ENCODE data around the gene LCT. TPM values are rescaled to one million over a fixed set of nuclear protein-coding genes. Genes with fewer than 3 reads are reported as not detected.

Gene LCT
- total RNA-seq, 1 experiment from 2014 or later = not detected

DNA sequence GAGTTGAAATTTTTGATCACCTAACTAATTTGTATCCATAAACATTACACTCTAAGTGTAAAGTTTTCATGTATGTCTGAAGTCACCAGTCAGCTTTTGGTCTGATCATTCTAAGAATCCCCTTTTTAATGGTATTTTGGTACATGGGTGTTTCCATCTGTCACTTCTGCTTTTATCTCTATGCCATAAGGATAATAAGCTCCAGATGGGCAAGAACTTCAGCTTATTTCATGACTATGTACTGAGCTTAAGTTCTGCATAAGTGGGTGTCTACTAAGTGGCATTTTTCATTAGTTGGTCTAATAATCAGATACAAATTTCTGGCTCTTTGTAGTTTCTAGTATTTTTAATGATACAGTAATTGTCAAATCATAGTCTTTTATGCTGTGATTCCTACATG is 75.0 kb downstream of the LCT start:
- intact Hi-C loops (cut with micrococcal nuclease) = no loop called here
- TF ChIP-seq EZH2 (IDR thresholded peaks at IDR 0.05; ENCODE audit: low read length, unreplicated experiment) = no peak
- TF ChIP-seq, protein P1, sequence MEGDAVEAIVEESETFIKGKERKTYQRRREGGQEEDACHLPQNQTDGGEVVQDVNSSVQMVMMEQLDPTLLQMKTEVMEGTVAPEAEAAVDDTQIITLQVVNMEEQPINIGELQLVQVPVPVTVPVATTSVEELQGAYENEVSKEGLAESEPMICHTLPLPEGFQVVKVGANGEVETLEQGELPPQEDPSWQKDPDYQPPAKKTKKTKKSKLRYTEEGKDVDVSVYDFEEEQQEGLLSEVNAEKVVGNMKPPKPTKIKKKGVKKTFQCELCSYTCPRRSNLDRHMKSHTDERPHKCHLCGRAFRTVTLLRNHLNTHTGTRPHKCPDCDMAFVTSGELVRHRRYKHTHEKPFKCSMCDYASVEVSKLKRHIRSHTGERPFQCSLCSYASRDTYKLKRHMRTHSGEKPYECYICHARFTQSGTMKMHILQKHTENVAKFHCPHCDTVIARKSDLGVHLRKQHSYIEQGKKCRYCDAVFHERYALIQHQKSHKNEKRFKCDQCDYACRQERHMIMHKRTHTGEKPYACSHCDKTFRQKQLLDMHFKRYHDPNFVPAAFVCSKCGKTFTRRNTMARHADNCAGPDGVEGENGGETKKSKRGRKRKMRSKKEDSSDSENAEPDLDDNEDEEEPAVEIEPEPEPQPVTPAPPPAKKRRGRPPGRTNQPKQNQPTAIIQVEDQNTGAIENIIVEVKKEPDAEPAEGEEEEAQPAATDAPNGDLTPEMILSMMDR (conservative IDR thresholded peaks at IDR 0.05; ENCODE audit: low read depth, low read length) = no peak
- TF ChIP-seq EZH2phosphoT487 (IDR thresholded peaks at IDR 0.05; ENCODE audit: borderline replicate concordance, low read length) = no peak
- H3K9ac ChIP-seq (ENCODE audit: low read length) = no peak overlapping the region
- H2AFZ ChIP-seq (ENCODE audit: low read length) = no peak overlapping the region
- no peak for DNase-seq
- H4K20me1 ChIP-seq (ENCODE audit: low read length) = no peaks in the 10 kb centered on the region
- ATAC-seq = no peak
- H3K9me2 ChIP-seq (replicated peaks; ENCODE audit: low read length) = no peaks in the 10 kb centered on the region
- no peak overlapping the region for H3K27ac ChIP-seq (ENCODE audit: low read length)
- no peak overlapping the region for H3K4me2 ChIP-seq (ENCODE audit: low read length)
- CTCF ChIA-PET = no interaction called here
- H3K27me3 ChIP-seq (ENCODE audit: low read length) = no peaks in the 10 kb centered on the region
- H3K79me2 ChIP-seq (ENCODE audit: low read length) = no peaks in the 10 kb centered on the region
- H3K36me3 ChIP-seq (ENCODE audit: low read depth, low read length) = peaks cover 52% of the 10 kb centered on the region
- no peaks in the 10 kb centered on the region for H3K4me1 ChIP-seq (ENCODE audit: insufficient read depth, low read length)
- H3K9me3 ChIP-seq (ENCODE audit: low read length) = no peaks in the 10 kb centered on the region
- no peak overlapping the region for H3K4me3 ChIP-seq (ENCODE audit: low read length)
- no TSS peak for BruUV-seq (replicated peaks)
- H3F3A ChIP-seq (ENCODE audit: low read length, unreplicated experiment) = no peaks in the 10 kb centered on the region
- POLR2A ChIA-PET (ENCODE audit: unreplicated experiment) = no interaction called here

DNA sequence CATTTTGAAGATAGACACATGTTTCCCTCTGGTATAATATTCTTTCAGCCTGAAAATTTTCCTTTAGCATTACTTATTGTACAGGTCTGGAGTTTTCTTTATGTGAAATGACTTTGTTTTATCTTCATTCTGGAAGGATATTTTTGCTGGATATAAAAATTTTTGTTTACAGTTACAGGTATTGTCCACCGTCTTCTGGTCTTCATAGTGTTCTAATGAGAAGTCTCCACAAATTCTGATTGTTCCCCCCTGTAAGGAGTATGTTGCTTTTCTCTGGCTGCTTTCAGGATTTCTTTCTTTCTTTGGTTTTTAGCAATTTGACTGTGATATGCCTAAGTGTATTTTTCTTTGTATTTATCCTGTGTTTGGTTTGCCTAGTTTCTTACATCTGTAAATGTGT is 80.3 kb downstream of the LCT start:
- Histone ChIP-seq H3K4me3 (ENCODE audit: low read length) (no peak overlapping the region), H3K36me3 (ENCODE audit: low read depth, low read length) (peaks cover 56% of the 10 kb centered on the region), H3K9me3 (ENCODE audit: low read length) (no peaks in the 10 kb centered on the region), H3K9me2 (replicated peaks; ENCODE audit: low read length) (no peaks in the 10 kb centered on the region), H3K4me2 (ENCODE audit: low read length) (no peak overlapping the region), H3K9ac (ENCODE audit: low read length) (no peak overlapping the region), H3K27ac (ENCODE audit: low read length) (no peak overlapping the region), H3K4me1 (ENCODE audit: insufficient read depth, low read length) (no peaks in the 10 kb centered on the region), H3K27me3 (ENCODE audit: low read length) (no peaks in the 10 kb centered on the region), H3K79me2 (ENCODE audit: low read length) (no peaks in the 10 kb centered on the region), H4K20me1 (ENCODE audit: low read length) (no peaks in the 10 kb centered on the region), H3F3A (ENCODE audit: low read length, unreplicated experiment) (no peaks in the 10 kb centered on the region), H2AFZ (ENCODE audit: low read length) (no peak overlapping the region)
- ChIA-PET CTCF (no interaction called here), POLR2A (ENCODE audit: unreplicated experiment) (no interaction called here)
- BruUV-seq (replicated peaks) = no TSS peak
- intact Hi-C loops (cut with micrococcal nuclease) = no loop called here
- DNase-seq = no peak
- ATAC-seq = no peak
- no peak for TF ChIP-seq EZH2phosphoT487 (IDR thresholded peaks at IDR 0.05; ENCODE audit: borderline replicate concordance, low read length)
- TF ChIP-seq EZH2 (IDR thresholded peaks at IDR 0.05; ENCODE audit: low read length, unreplicated experiment) = no peak
- TF ChIP-seq, protein P1 (conservative IDR thresholded peaks at IDR 0.05; ENCODE audit: low read depth, low read length) = no peak

DNA sequence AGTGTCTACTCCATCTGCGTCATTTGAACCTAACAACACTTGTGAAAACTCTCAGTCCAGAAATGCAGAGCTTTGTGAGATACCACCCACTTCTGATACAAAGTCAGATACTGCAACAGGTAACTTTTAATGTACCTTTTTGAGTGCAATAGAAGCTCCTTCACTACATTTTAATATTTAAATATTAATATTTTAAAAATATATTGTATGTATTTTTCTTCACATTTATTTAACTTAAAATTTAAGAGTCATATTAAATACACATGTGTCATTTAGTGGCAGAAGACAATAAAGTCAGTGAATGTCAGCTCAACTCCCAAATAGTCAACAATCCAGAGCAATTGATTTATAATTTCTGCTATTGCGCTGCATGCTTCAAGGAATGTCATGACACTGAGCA is 81.4 kb downstream of the LCT start:
- Histone ChIP-seq H3K9me3 (ENCODE audit: low read length) (no peaks in the 10 kb centered on the region), H3K9me2 (replicated peaks; ENCODE audit: low read length) (no peaks in the 10 kb centered on the region), H3K27ac (ENCODE audit: low read length) (no peak overlapping the region), H3K36me3 (ENCODE audit: low read depth, low read length) (peaks cover 50% of the 10 kb centered on the region), H3F3A (ENCODE audit: low read length, unreplicated experiment) (no peaks in the 10 kb centered on the region), H3K4me3 (ENCODE audit: low read length) (no peak overlapping the region), H3K4me1 (ENCODE audit: insufficient read depth, low read length) (no peaks in the 10 kb centered on the region), H3K27me3 (ENCODE audit: low read length) (no peaks in the 10 kb centered on the region), H2AFZ (ENCODE audit: low read length) (no peak overlapping the region), H4K20me1 (ENCODE audit: low read length) (no peaks in the 10 kb centered on the region), H3K9ac (ENCODE audit: low read length) (no peak overlapping the region), H3K79me2 (ENCODE audit: low read length) (no peaks in the 10 kb centered on the region), H3K4me2 (ENCODE audit: low read length) (no peak overlapping the region)
- no peak for DNase-seq
- CTCF ChIA-PET = no interaction called here
- no peak for TF ChIP-seq EZH2 (IDR thresholded peaks at IDR 0.05; ENCODE audit: low read length, unreplicated experiment)
- TF ChIP-seq EZH2phosphoT487 (IDR thresholded peaks at IDR 0.05; ENCODE audit: borderline replicate concordance, low read length) = no peak
- TF ChIP-seq, protein P1 (conservative IDR thresholded peaks at IDR 0.05; ENCODE audit: low read depth, low read length) = no peak
- no TSS peak for BruUV-seq (replicated peaks)
- POLR2A ChIA-PET (ENCODE audit: unreplicated experiment) = no interaction called here
- ATAC-seq = no peak
- intact Hi-C loops (cut with micrococcal nuclease) = no loop called here
